WTC11 (cell line): ENCODE data around the gene NDUFS2. TPM values are rescaled to one million over a fixed set of nuclear protein-coding genes. Genes with fewer than 3 reads are reported as not detected.

Experiments used
- ATAC-seq: fragments of 200-7000 bp; cut with Tn5 transposase; 2 replicates; pipeline ENCODE4 v1.10.0; 2021; ENCODE audit warnings: mild to moderate bottlenecking, moderate library complexity
- CTCF ChIA-PET: fragments of 300-600 bp; sonication (Branson Sonifier 250); formaldehyde crosslinking; loops from one replicate; lab custom pipeline; 2021; ENCODE audit warnings: antibody characterized with exemption; lab: Charles Lee
- POLR2A ChIA-PET: fragments of 350-600 bp; sonication (Branson Sonifier 250); formaldehyde crosslinking; loops from one replicate; lab custom pipeline; 2021; ENCODE audit warnings: antibody characterized with exemption; lab: Charles Lee
- DNase-seq: peaks from one replicate; pipeline ENCODE4 v3.0.0; 2021; ENCODE audit warnings: low spot score
- H3K27ac Mint-ChIP-seq: 2 replicates; pipeline ENCODE4 v1.8.0; 2021; ENCODE audit warnings: mixed read lengths
- H3K27me3 Mint-ChIP-seq: 2 replicates; pipeline ENCODE4 v1.8.0; 2021; ENCODE audit warnings: low read depth, mild to moderate bottlenecking, moderate library complexity, mixed read lengths
- H3K36me3 Mint-ChIP-seq: 2 replicates; pipeline ENCODE4 v1.8.0; 2021; ENCODE audit warnings: mixed read lengths
- H3K4me1 Mint-ChIP-seq: 2 replicates; pipeline ENCODE4 v1.8.0; 2022; ENCODE audit warnings: mixed read lengths
- H3K4me3 Mint-ChIP-seq: 2 replicates; pipeline ENCODE4 v1.8.0; 2021; ENCODE audit warnings: mild to moderate bottlenecking, moderate library complexity, mixed read lengths
- H3K9me3 Mint-ChIP-seq: 2 replicates; pipeline ENCODE4 v1.8.0; 2021; ENCODE audit warnings: mixed read lengths
- AR ChIP-seq: fragments of 250-450 bp; sonication (Bioruptor Pico); IDR thresholded peaks from 2 replicates; pipeline ENCODE4 v1.9.0; 2021; ENCODE audit warnings: mild to moderate bottlenecking
- ATF1 ChIP-seq: sonication (generic); formaldehyde crosslinking; IDR thresholded peaks from 2 replicates; pipeline ENCODE4 v1.8.1; 2023; ENCODE audit warnings: mild to moderate bottlenecking, moderate library complexity, missing genetic modification reagents
- ATF3 ChIP-seq: sonication (generic); formaldehyde crosslinking; conservative IDR thresholded peaks from 2 replicates; pipeline ENCODE4 v1.8.1; 2022; ENCODE audit warnings: mild to moderate bottlenecking, missing genetic modification reagents
- CDX4 ChIP-seq: fragments of 250-450 bp; sonication (Bioruptor Pico); IDR thresholded peaks from 2 replicates; pipeline ENCODE4 v1.9.0; 2021; ENCODE audit warnings: moderate library complexity, mild to moderate bottlenecking, inconsistent platforms, borderline replicate concordance
- EMX1 ChIP-seq: fragments of 250-450 bp; sonication (Bioruptor Pico); IDR thresholded peaks from 2 replicates; pipeline ENCODE4 v1.8.0; 2021; ENCODE audit warnings: mild to moderate bottlenecking
- ERG ChIP-seq: fragments of 250-450 bp; sonication (Bioruptor Pico); IDR thresholded peaks from 2 replicates; pipeline ENCODE4 v1.8.0; 2021; ENCODE audit warnings: mild to moderate bottlenecking
- ESRRA ChIP-seq: sonication (generic); formaldehyde crosslinking; IDR thresholded peaks from 2 replicates; pipeline ENCODE4 v1.8.1; 2022; ENCODE audit warnings: mild to moderate bottlenecking, missing genetic modification reagents, borderline replicate concordance
- FOXJ3 ChIP-seq: sonication (generic); formaldehyde crosslinking; IDR thresholded peaks from 2 replicates; pipeline ENCODE4 v1.9.0; 2021; ENCODE audit warnings: missing genetic modification reagents, mild to moderate bottlenecking, borderline replicate concordance
- FOXK1 ChIP-seq: sonication (generic); formaldehyde crosslinking; IDR thresholded peaks from 2 replicates; pipeline ENCODE4 v1.8.0; 2022; ENCODE audit warnings: mild to moderate bottlenecking, moderate library complexity, missing genetic modification reagents
- KAT7 ChIP-seq: sonication (generic); formaldehyde crosslinking; IDR thresholded peaks from 2 replicates; pipeline ENCODE4 v1.8.1; 2023; ENCODE audit warnings: missing genetic modification reagents, mild to moderate bottlenecking, borderline replicate concordance
- MAX ChIP-seq: sonication (generic); formaldehyde crosslinking; IDR thresholded peaks from 2 replicates; pipeline ENCODE4 v1.8.0; 2022; ENCODE audit warnings: mild to moderate bottlenecking, missing genetic modification reagents
- NFE2L1 ChIP-seq: sonication (generic); formaldehyde crosslinking; IDR thresholded peaks from 2 replicates; pipeline ENCODE4 v1.8.1; 2023; ENCODE audit warnings: missing genetic modification reagents
- NFYB ChIP-seq: sonication (generic); formaldehyde crosslinking; conservative IDR thresholded peaks from 2 replicates; pipeline ENCODE4 v1.8.0; 2022; ENCODE audit warnings: low read depth, missing genetic modification reagents
- TCF7 ChIP-seq: sonication (generic); formaldehyde crosslinking; IDR thresholded peaks from 2 replicates; pipeline ENCODE4 v1.8.0; 2022; ENCODE audit warnings: mild to moderate bottlenecking, low read depth, missing genetic modification reagents, moderate library complexity
- TP53 ChIP-seq: sonication (generic); formaldehyde crosslinking; IDR thresholded peaks from 2 replicates; pipeline ENCODE4 v1.8.1; 2023; ENCODE audit warnings: mild to moderate bottlenecking, missing genetic modification reagents
- ZBTB43 ChIP-seq: sonication (generic); formaldehyde crosslinking; IDR thresholded peaks from 2 replicates; pipeline ENCODE4 v1.8.1; 2023; ENCODE audit warnings: mild to moderate bottlenecking, missing genetic modification reagents
- ZMAT4 ChIP-seq: fragments of 250-450 bp; sonication (Bioruptor Pico); IDR thresholded peaks from 2 replicates; pipeline ENCODE4 v1.9.0; 2021; ENCODE audit warnings: mild to moderate bottlenecking
- ZNF219 ChIP-seq: sonication (generic); formaldehyde crosslinking; IDR thresholded peaks from 2 replicates; pipeline ENCODE4 v1.8.0; 2023; ENCODE audit warnings: missing genetic modification reagents, mild to moderate bottlenecking, borderline replicate concordance
- ZNF232 ChIP-seq: sonication (generic); formaldehyde crosslinking; IDR thresholded peaks from 2 replicates; pipeline ENCODE4 v1.8.0; 2022; ENCODE audit warnings: mild to moderate bottlenecking, missing genetic modification reagents
- ZNF317 ChIP-seq: sonication (generic); formaldehyde crosslinking; IDR thresholded peaks from 2 replicates; pipeline ENCODE4 v1.8.1; 2023; ENCODE audit warnings: low read depth, mild to moderate bottlenecking, moderate library complexity, missing genetic modification reagents, borderline replicate concordance
- ZNF423 ChIP-seq: fragments of 250-450 bp; sonication (Bioruptor Pico); IDR thresholded peaks from 2 replicates; pipeline ENCODE4 v2.1.2; 2022; ENCODE audit warnings: mild to moderate bottlenecking, moderate library complexity
- total RNA-seq: library from RNA; stranded (reverse); gene quantifications from 3 replicates; pipeline ENCODE4 v1.2.3, GENCODE V29; 2021

The NDUFS2 gene
- total RNA-seq, 1 experiment from 2014 or later, result 108 TPM

- TF ChIP-seq ZMAT4 (CRISPR knock-in tag) (0 out of 2 replicates have a peak, but pooled peaks have one; percentile 28), ZNF423 (CRISPR knock-in tag) (peak; percentile 52; the same call in 1 of the 2 replicates), FOXK1 (peak; percentile 46; the same call in 1 of the 2 replicates), ATF3 (CRISPR knock-in tag) (no peak), NFYB (peak; percentile 76)
- TF ChIP-seq, all 79 proteins: peak for 8
Measured at GRCh38 chr1:161225534-161226319, 23.6 kb downstream of the NDUFS2 start, which contains the start of gene TOMM40L (continued).

GRCh38 chr1:161226320-161226711 is 24.1 kb downstream of the NDUFS2 start:
- peak overlapping the region; percentile 100 for H3K4me3 Mint-ChIP-seq
- ChIA-PET CTCF (interaction anchor here (0.8 to 5.1 kb wide), 46 partner anchors 8 to 228 kb away, joined by 3 to 107 read pairs (median 5); partner anchors contain the start of genes ADAMTS4, FCER1G, MPZ and NDUFS2), POLR2A (interaction anchor here (0.6 to 2.2 kb wide), 11 partner anchors 9 to 163 kb away, joined by 3 to 18 read pairs (median 5); partner anchors contain the start of genes ADAMTS4, NDUFS2 and PPOX)
- ATAC-seq, result no peak
- TF ChIP-seq ERG (CRISPR knock-in tag) (no peak), AR (CRISPR knock-in tag) (no peak), CDX4 (no peak), ZNF232 (CRISPR knock-in tag) (no peak), TP53 (CRISPR knock-in tag) (no peak), TCF7 (CRISPR knock-in tag) (no peak), MAX (CRISPR knock-in tag) (no peak), FOXK1 (0 out of 2 replicates have a peak, but pooled peaks have one; percentile 0), ESRRA (CRISPR knock-in tag) (no peak)
- H3K27ac Mint-ChIP-seq, result peak overlapping the region; percentile 98; the same call in 1 of the 2 replicates
- no peak for DNase-seq
- H3K27me3 Mint-ChIP-seq, result no peaks in the 10 kb centered on the region
- H3K36me3 Mint-ChIP-seq, result peaks cover 10% of the 10 kb centered on the region
- H3K9me3 Mint-ChIP-seq, result no peaks in the 10 kb centered on the region
- peaks cover 28% of the 10 kb centered on the region for H3K4me1 Mint-ChIP-seq

- peak overlapping the region; percentile 67 for H3K27ac Mint-ChIP-seq
- peak overlapping the region; percentile 100 for H3K4me3 Mint-ChIP-seq
- ATAC-seq (no peak), DNase-seq (no peak)
- peaks cover 10% of the 10 kb centered on the region for H3K36me3 Mint-ChIP-seq
- POLR2A ChIA-PET, result interaction anchor here (1.7 to 2.2 kb wide), 2 partner anchors 79 to 163 kb away, joined by 7 to 18 read pairs; no protein-coding TSS in a partner anchor
- TF ChIP-seq ZMAT4 (CRISPR knock-in tag), result no peak
- TF ChIP-seq FOXJ3 (CRISPR knock-in tag), result no peak
- no peak for TF ChIP-seq EMX1 (CRISPR knock-in tag)
- TF ChIP-seq ZNF219 (CRISPR knock-in tag), result no peak
- no peak for TF ChIP-seq ZNF317 (CRISPR knock-in tag)
- TF ChIP-seq ATF1 (CRISPR knock-in tag), result no peak
- TF ChIP-seq KAT7, result no peak
- TF ChIP-seq MAX (CRISPR knock-in tag), result no peak
- no peak for TF ChIP-seq NFE2L1 (CRISPR knock-in tag)
- TF ChIP-seq ZBTB43 (CRISPR knock-in tag), result no peak
- TF ChIP-seq, all 79 proteins: peak for 0
- no peaks in the 10 kb centered on the region for H3K27me3 Mint-ChIP-seq
- CTCF ChIA-PET, result interaction anchor here (0.8 to 5.1 kb wide), 19 partner anchors 8 to 163 kb away, joined by 3 to 107 read pairs (median 12); partner anchors contain the start of genes ADAMTS4, NDUFS2, NR1I3 and PCP4L1
- peaks cover 28% of the 10 kb centered on the region for H3K4me1 Mint-ChIP-seq
- H3K9me3 Mint-ChIP-seq, result no peaks in the 10 kb centered on the region
Measured at GRCh38 chr1:161226759-161227158, 24.6 kb downstream of the NDUFS2 start.
